NCI-H2196 treated with DMSO at 0.1 percent for 48 hours (cell line): Measurements from ENCODE around the gene RAG1.
"Not testable (repeated sequence)": the region's sequence is repeated elsewhere in the genome, so short reads cannot be mapped to it uniquely, and the experiment has no call there.

Experiments used
- DNase-seq: peaks from one replicate; lab custom pipeline; 2025; ENCODE audit not compliant: unreplicated experiment; lab: John Stamatoyannopoulos, UW

RAG1 gene

GRCh38 chr11:36567694-36568093 lies at the start of gene RAG1:
Gene RAG1 (plus strand): TSS chr11:36568007. CDS start chr11:36573305, 5,298 bp downstream.
- no peak for DNase-seq

GRCh38 chr11:36530840-36531239 lies 37.0 kb upstream of the RAG1 start:
- DNase-seq, result no peak

GRCh38 chr11:36532941-36533601 lies 34.7 kb upstream of the RAG1 start:
- no peak for DNase-seq

GRCh38 chr11:36534276-36534840 lies 33.4 kb upstream of the RAG1 start:
- DNase-seq, result no peak

- no peak for DNase-seq
Measured at GRCh38 chr11:36540998-36541397, 26.8 kb upstream of the RAG1 start.

- no peak for DNase-seq
Measured at GRCh38 chr11:36550385-36551115, 17.3 kb upstream of the RAG1 start.

DNA sequence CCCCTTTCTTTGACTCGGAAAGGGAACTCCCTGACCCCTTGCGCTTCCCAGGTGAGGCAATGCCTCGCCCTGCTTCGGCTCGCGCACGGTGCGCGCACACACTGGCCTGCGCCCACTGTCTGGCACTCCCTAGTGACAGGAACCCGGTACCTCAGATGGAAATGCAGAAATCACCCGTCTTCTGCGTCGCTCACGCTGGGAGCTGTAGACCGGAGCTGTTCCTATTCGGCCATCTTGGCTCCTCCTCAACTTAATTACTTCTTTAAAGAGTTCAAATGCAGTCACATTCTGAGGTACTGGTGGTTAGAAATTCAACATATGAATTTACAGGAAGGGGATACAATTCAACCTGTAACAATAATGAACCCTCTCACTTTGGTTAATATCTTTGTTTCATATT lies 10.4 kb upstream of the RAG1 start:
- not testable (repeated sequence) for DNase-seq

DNA sequence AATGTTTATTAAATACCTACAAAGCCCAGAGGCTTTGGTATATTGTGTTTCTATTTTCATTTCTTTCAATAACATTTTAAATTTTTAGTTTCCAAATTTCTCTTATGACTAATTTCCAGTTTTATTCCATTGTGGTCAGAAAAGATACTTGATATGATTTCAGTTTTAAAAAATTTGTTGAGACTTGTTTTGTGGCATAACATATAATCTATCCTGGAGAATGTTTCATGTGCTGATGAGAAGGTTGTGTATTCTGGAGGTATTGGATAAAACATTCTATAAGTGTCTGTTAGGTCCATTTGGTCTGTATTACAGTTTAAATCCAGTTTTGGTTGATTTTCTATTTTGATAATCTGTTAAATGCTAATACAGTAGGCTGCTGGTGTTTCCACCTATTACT lies 9.8 kb upstream of the RAG1 start:
- DNase-seq, result no peak

DNA sequence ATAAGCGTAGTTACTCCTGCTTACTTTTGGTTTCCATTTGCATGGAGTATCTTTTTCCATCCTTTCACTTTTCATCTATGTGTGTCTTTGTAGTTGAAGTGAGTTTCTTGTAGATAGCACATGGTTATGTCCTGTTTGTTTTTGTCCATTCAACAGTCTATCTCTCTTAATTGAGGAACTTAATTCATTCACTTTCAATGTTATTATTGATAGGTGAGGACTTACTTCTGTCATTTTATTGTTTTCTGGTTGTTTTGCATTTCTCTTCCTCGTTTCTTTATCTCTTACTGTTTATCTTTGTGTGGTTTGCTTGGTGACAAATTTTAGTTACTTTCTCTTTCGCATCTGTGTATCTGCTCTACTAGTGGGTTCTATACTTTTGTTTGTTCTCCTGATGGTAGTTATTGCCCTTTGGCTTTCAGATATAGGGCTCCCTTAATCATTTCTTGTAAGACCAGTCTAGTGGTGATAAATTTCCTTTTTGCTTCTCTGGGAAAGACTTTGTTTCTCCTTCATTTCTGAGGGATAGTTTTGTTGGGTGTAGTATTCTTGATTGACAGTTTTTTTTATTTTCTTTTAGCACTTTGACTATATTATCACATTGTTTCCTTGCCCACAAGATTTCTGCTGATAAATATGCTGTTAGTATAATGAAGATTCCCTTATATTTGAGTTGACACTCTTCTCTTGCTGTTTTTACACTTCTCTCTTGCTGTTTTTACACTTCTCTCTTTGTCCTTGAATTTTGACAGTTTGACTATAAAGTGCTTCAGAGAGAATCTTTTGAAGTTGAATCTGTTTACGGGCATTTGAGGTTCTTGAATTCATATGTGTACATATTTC lies 9.0 kb upstream of the RAG1 start:
- no peak for DNase-seq

DNA sequence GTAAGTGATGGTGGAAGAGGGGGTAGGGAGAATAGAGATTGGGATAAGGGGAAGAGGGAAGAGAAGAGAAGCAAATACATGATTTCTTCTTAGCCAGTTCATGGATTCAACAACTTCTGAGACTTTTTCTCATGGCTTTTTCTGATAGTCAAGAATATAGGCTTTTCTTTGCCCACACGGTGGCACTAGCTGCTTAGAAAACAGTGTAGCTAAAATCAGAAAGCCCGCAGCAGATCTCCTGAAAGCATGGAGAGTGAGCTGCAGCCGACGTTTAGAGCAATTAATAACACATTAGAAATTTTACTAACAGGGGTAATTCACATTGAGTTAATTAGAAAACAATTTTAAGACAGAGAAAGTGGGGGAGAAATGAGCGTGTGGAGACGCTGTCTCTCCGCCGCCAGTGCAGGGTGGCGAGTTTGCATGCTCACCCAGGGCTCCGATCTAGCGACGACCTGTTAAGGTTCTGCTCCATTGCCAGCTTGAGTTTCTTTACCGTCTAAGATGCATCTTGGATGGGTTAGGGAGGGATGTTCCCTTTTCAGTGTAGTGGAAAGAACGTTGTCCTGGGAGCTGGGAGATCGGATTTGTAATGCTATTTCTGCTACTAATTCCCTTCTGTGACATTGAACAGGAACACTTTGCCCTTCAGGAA lies 3.3 kb upstream of the RAG1 start:
- peak; percentile 32 for DNase-seq

- no peak for DNase-seq
Measured at GRCh38 chr11:36565031-36565610, 2.7 kb upstream of the RAG1 start.

- no peak for DNase-seq
Measured at GRCh38 chr11:36566407-36567053, 1.3 kb upstream of the RAG1 start.

DNA sequence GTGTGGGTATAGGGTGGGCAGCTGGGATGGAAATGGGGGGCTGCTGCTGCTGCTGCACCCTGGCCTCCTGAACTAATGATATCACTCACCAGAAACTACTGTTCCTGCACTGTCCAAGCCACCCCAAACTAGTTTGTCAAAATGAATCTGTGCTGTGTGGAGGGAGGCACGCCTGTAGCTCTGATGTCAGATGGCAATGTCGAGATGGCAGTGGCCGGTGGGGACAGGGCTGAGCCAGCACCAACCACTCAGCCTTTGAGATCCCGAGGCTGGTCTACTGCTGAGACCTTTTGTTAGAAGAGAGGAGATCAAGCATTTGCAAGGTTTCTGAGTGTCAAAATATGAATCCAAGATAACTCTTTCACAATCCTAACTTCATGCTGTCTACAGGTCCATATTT lies 1.3 kb downstream of the RAG1 start:
- no peak for DNase-seq

DNA sequence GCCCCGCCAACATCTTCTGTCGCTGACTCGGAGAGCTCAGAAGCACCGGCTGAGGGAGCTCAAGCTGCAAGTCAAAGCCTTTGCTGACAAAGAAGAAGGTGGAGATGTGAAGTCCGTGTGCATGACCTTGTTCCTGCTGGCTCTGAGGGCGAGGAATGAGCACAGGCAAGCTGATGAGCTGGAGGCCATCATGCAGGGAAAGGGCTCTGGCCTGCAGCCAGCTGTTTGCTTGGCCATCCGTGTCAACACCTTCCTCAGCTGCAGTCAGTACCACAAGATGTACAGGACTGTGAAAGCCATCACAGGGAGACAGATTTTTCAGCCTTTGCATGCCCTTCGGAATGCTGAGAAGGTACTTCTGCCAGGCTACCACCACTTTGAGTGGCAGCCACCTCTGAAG lies 6.7 kb downstream of the RAG1 start:
- DNase-seq, result no peak

DNA sequence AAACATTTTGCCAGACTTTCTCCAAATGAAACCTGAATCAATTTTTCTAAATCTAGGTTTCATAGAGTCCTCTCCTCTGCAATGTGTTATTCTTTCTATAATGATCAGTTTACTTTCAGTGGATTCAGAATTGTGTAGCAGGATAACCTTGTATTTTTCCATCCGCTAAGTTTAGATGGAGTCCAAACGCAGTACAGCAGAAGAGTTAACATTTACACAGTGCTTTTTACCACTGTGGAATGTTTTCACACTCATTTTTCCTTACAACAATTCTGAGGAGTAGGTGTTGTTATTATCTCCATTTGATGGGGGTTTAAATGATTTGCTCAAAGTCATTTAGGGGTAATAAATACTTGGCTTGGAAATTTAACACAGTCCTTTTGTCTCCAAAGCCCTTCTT lies 9.6 kb downstream of the RAG1 start:
- DNase-seq, result no peak

DNA sequence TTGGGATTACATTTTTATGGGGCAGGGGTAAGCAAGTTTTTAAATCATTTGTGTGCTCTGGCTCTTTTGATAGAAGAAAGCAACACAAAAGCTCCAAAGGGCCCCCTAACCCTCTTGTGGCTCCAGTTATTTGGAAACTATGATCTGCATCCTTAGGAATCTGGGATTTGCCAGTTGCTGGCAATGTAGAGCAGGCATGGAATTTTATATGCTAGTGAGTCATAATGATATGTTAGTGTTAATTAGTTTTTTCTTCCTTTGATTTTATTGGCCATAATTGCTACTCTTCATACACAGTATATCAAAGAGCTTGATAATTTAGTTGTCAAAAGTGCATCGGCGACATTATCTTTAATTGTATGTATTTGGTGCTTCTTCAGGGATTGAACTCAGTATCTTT lies 10.1 kb downstream of the RAG1 start:
- DNase-seq, result no peak

GRCh38 chr11:36578458-36578857 lies 10.7 kb downstream of the RAG1 start:
- DNase-seq, result no peak

DNA sequence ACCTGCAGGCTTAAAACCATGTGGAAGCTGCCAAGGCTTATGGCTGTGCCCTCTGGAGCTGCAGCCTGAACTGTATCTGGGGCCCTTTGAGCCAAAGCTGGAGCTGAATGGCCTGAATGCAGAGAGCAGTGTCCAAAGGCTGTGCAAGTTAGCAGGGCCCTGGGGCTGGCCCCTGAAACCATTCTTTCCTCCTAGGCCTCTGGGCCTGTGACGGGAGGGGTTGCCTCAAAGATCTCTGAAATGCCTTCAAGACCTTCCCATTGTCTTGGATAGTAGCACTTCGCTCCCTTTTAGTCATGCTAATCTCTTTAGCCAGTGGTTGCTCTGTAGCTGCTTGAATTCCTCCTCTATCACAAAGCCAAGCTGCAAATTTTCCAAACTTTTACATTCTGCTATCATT lies 13.7 kb downstream of the RAG1 start:
- no peak for DNase-seq

DNA sequence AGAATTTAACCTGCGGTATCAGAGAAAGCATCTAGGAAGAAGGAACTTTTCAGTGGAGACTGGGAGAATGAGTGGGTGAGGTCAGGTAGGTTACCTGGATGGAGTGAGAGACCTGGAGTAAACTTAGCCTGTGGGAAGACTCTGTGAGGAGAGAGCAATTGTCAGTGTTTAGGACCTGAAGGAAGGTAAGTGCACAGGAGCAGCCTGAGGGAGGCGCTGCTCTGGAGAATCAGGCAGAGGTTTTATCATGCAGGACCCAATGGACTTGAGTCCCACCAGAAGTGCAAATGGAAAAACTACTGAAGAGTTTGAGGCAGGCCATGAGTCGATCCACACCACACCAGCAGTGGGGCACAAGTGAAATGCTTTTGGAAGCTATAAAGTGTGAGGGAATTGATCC lies 15.9 kb downstream of the RAG1 start:
- no peak for DNase-seq

GRCh38 chr11:36586543-36586942 lies 18.7 kb downstream of the RAG1 start:
- no peak for DNase-seq
